NCI-H2196 (cell line): ENCODE measurements around the gene PCSK5.
"Not testable (repeated sequence)": the region's sequence is repeated elsewhere in the genome, so short reads cannot be mapped to it uniquely, and the experiment has no call there.

Experiments used
- DNase-seq: peaks from one replicate; lab custom pipeline; 2025; ENCODE audit not compliant: unreplicated experiment; lab: John Stamatoyannopoulos, UW

The PCSK5 gene

GRCh38 chr9:75962013-75962661 is 71.7 kb downstream of the PCSK5 start:
- DNase-seq: peak; percentile 87

- no peak for DNase-seq
Observed at GRCh38 chr9:75962662-75963036, 72.2 kb downstream of the PCSK5 start.

- not testable (repeated sequence) for DNase-seq
Observed at GRCh38 chr9:75963321-75963720, 72.8 kb downstream of the PCSK5 start.

- no peak for DNase-seq
Observed at GRCh38 chr9:75964427-75964826, 74.0 kb downstream of the PCSK5 start.

DNA sequence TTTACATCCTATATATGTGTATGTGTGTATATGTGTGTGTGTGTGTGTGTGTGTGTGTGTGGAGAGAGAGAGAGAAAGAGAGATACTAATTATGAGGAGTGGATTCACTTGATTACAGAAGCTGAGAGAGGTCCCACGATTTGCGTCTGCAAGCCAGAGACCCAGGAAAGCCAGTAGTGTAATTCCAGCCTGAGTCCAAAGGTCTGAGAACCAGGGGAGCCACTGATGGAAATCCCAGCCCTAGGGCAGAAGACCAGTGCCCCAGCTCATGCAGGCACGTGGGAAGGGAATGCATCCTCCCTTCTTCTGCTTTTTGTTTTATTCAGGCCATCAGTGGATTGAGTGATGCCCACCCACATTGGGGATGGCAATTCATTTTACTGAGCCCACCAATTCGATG is 74.8 kb downstream of the PCSK5 start:
- DNase-seq: no peak

- DNase-seq: no peak
Observed at GRCh38 chr9:75967556-75967955, 77.1 kb downstream of the PCSK5 start.

DNA sequence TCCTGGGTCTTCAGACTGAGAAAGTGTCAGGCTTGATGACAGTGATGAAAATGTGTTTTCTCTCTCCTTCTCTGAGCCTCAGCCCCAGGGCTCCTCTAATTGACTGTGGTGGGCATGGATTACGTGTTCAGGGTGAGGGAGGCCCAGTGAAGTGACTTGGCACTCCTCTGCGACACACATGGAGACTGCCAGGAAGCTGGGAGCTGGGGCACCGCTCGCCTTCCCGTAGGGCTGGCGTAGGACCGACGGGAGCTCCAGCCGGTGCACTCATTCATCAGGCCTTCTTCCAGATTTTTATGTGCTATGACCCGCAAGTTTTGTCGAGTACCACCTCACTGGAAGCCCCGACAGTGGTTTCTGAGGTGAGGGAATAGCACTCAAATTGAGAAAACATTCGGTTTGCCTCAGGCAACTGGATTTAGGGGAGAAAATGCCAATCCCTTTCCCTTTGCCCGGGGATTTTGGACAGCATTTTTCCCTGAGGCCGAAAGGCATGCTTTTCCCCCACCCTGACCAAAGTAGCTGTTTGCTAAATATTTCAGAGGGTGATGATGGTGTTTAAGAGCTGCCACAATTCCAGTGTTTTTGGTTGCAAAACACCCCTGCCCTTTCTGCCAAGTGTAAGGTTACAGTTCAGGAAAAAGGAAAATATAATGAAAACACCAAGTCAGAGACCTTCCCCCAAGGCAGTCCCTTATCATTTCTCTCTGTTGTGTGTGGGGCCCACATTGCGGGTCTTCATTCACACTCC is 83.7 kb downstream of the PCSK5 start:
- no peak for DNase-seq

DNA sequence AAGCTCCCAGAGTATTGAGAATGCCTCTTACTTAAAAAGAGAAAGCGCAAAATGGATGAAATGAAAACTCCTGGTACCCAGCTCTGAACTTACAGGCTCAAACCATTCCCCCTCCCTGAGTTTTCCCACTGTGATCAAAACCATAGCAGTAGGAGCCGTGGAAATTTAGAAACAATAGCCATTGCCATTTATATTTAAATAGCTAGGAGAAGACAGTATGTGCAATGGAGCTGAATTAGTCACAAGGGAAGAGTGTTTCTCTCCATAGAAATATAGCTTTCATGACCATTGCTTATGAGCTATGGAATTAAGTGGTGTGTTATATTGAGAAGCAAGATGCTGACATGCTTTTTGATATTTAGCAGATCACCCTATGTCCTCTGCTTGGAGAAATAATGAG is 84.6 kb downstream of the PCSK5 start:
- no peak for DNase-seq

- DNase-seq: no peak
Observed at GRCh38 chr9:75976549-75976948, 86.1 kb downstream of the PCSK5 start.

GRCh38 chr9:75979362-75979761 is 88.9 kb downstream of the PCSK5 start:
- no peak for DNase-seq

DNA sequence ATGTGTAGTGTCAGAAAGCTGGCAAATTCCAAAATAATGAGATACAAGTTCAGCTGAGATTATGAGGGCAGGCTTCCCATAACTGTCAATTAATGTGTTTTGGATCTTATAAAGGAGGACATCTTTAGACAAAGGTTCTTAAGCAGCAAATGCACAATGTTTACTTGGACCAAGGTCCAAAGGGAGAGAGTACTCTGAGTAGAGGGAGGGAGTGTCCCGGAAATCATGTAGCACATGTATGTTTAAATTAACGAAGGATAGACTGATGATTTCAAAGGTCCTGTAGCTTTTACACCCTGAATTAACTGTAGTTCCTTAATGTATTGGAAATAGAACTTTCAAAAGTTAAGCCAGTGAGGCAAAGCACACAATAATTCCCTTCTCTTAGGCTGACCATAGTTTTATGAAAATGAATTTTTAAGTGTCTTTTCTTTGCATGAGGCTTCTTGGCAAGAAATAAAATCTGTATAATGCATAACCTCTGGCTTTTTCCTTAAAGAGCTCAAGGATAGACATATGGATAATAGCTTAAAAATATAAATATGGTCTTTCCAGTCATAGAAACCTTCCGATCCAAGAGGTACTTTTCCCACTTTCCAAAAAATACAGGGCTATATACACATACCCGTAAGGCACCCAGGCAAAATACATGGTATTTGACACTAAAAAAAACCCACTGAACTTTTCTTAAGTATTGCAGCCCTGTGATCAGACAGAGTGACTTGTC is 93.0 kb downstream of the PCSK5 start:
- no peak for DNase-seq

DNA sequence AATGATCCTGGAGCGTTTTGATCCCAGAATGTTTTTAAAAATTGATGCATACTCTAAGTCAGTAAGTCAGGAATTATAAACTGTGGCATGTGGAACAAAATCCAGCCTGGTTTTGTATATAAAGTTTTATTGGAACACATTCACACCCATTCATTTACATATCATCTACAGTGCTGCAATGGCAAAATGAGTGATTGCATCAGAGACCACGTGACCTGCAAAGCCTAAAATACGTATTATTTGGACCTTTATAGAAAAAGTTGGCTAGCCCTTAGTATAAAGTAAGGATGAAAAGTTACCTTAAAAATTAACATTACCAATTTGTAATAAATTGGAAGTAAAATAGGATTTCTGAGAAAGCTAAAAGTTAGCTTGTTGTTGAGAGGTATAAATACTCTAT is 95.0 kb downstream of the PCSK5 start:
- DNase-seq: no peak

DNA sequence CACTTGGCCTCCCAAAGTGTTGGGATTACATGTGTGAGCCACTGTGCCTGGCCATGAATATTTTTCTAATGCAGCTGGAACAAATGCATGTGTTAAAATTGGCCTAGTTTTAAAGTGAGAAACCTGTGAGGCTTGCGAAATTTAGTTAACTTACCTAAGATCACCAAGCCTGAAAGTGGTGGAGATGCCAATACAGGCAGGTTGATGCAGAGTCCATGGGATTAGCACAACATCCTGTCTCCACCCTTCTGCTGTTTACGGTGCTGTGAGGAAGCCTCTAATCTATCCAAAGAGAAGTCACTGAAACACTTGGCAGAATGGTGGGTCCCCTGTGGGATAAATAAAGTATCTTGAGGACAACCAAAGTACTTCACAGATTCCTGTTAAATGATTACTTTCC is 98.2 kb downstream of the PCSK5 start:
- DNase-seq: no peak

DNA sequence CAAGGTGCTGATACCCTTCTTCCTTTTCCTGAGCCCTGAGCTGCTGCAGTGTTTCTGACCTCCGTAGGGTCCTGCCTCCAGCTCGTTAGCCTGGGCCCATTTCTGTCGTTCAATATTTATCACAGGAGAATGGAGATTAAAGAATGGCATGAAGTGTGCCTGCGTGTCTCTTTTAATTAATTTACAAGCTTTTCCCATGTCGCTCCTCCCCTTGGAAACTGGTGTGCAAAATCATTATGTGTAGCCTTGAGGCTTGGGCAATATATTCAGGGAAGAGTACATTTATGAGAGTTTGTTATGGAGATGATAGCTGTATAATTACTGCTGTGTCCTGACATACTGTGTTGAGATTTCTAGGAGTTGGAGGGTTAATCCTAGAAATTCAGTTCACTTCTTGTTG is 99.7 kb downstream of the PCSK5 start:
- DNase-seq: no peak

DNA sequence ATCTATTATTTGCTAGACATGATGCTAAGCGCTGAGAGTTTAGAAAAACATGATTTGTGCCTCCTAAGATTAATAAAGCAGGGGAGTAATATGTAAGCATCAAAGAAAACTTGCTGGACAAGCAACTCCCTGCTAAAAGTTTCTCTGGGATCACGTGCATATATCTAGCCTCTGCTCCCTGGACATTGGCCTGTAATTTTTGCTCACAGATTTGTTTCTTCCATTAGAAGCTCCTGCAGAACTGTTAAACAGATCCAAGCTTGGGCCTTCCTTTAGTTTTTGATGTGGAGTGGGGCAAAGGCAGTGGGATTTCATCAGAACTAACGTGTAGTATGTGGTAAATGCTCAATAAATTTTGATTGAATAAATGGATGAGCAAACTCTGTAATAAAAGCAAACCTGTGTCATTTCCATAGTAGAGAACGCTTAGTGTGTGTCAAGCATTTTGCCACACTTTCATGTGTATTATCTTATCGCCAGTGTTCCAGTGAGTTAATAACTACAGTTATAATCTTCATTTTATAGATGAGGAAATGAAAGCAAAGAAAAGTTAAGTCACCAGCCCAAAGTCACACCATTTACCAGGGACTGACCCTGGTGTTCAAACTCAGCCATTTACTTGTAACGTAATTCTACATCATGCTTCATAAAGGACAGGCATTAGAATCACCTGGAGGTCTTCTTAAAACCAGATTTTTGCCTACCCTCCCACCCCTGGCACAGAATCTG is 100.3 kb downstream of the PCSK5 start:
- DNase-seq: no peak

- DNase-seq: no peak
Observed at GRCh38 chr9:75992482-75993206, 102.2 kb downstream of the PCSK5 start.

- DNase-seq: no peak
Observed at GRCh38 chr9:75993434-75993833, 103.0 kb downstream of the PCSK5 start.

- no peak for DNase-seq
Observed at GRCh38 chr9:75995066-75995465, 104.6 kb downstream of the PCSK5 start.

GRCh38 chr9:75996726-75997125 is 106.3 kb downstream of the PCSK5 start:
- DNase-seq: no peak

- no peak for DNase-seq
Observed at GRCh38 chr9:75997206-75997605, 106.7 kb downstream of the PCSK5 start.
